Measurements from ENCODE around the gene TM4SF4. TPM values are rescaled to one million over a fixed set of nuclear protein-coding genes. Genes with fewer than 3 reads are reported as not detected.

TM4SF4 gene
- under 1 TPM in 2 of 4 donors, not detected in 2; 0.24 to 0.65 TPM for total RNA-seq

GRCh38 chr3:149474250-149474817 is at the start of gene TM4SF4:
TM4SF4 (plus strand) TSS chr3:149474697; CDS start chr3:149474878, 181 bp downstream.
- ATAC-seq (ENCODE audit: low FRiP score) (no peak), DNase-seq (ENCODE audit: low spot score) (no peak)
- no peak for TF ChIP-seq CTCF (IDR thresholded peaks at IDR 0.05)

- DNase-seq (ENCODE audit: low spot score) (no peak), ATAC-seq (ENCODE audit: low FRiP score) (no peak)
- TF ChIP-seq CTCF (IDR thresholded peaks at IDR 0.05), result no peak
These were observed 49.6 kb upstream of the TM4SF4 start for GRCh38 chr3:149424918-149425317.

GRCh38 chr3:149426325-149426724 is 48.2 kb upstream of the TM4SF4 start:
- no peak for TF ChIP-seq CTCF (IDR thresholded peaks at IDR 0.05)
- DNase-seq (ENCODE audit: low spot score) (no peak), ATAC-seq (ENCODE audit: low FRiP score) (no peak)

- no peak for ATAC-seq (ENCODE audit: low FRiP score)
- no peak for TF ChIP-seq CTCF (IDR thresholded peaks at IDR 0.05)
- no peak for DNase-seq (ENCODE audit: low spot score)
These were observed 46.4 kb upstream of the TM4SF4 start for GRCh38 chr3:149428087-149428486.

- no peak for TF ChIP-seq CTCF (IDR thresholded peaks at IDR 0.05)
- no peak for DNase-seq (ENCODE audit: low spot score)
- no peak for ATAC-seq (ENCODE audit: low FRiP score)
These were observed 44.3 kb upstream of the TM4SF4 start for GRCh38 chr3:149430216-149430615.

- no peak for TF ChIP-seq CTCF (IDR thresholded peaks at IDR 0.05)
- ATAC-seq (ENCODE audit: low FRiP score) (no peak), DNase-seq (ENCODE audit: low spot score) (no peak)
These were observed 42.3 kb upstream of the TM4SF4 start for GRCh38 chr3:149432149-149432548.
